ENCODE measurements around the gene RACGAP1. TPM values are rescaled to one million over a fixed set of nuclear protein-coding genes. Genes with fewer than 3 reads are reported as not detected.

The RACGAP1 gene
- total RNA-seq, 4 donors from 2014 or later, result 4.0 to 7.2 (median 6.2) TPM

- no peaks in the 10 kb centered on the region for H3K36me3 ChIP-seq
- intact Hi-C loops (cut with DNase I), result no loop called here
- peaks cover 7% of the 10 kb centered on the region in 2 donors for H3K4me1 ChIP-seq
- DNase-seq, result no peak
- H3K27ac ChIP-seq, result no peak overlapping the region
- 91 to 92% methylated on average over 2 of the region's 2 CpGs for WGBS, 2 donors
- H3K4me3 ChIP-seq (replicated peaks in 1 of 3), result no peak overlapping the region
- no peaks in the 10 kb centered on the region for H3K9me3 ChIP-seq
- no peak for TF ChIP-seq POLR2A (IDR thresholded peaks at IDR 0.05)
- no peak for TF ChIP-seq CTCF (IDR thresholded peaks at IDR 0.05)
- no peaks in the 10 kb centered on the region for H3K27me3 ChIP-seq
Observed at GRCh38 chr12:50013361-50014147, 11.7 kb downstream of the RACGAP1 start.

DNA sequence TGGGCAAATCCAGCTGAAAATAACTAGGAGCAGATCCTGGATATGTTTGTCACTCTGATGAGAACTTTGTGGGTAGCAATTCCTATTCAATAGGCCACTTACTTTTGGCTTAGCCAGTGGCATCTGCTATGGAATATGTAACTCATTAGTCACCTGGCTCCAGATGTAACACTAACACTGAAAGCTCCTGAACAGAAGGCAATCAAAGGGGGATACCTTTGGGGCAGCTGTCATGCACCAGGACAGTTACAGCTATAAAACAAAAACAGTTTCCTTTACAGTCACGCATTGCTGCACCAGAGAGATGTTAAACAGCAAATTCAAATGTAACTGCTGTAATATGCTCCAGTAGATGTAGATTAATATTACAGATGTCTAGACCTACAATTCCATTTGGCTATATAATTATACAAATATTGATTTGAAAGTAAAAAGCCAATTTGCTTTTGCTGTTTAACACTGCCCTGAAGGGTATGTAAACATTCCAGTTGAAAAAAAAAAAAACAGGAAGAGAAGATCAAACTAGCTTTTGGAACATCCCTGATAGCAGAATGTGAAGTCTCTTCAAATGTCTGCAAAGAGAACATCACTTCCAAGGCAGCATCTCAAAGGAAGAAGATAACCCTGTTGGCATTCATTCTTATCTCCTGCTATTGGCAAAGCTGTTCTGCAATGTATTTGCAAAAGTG lies 18.4 kb downstream of the RACGAP1 start:
- 91 to 96% methylated on average over 1 of the region's 1 CpG for WGBS, 2 donors
- intact Hi-C loops (cut with DNase I), result no loop called here
- Histone ChIP-seq H3K9me3 (no peaks in the 10 kb centered on the region), H3K4me1 (peaks cover 0 to 3% of the 10 kb centered on the region in 2 donors), H3K36me3 (no peaks in the 10 kb centered on the region), H3K4me3 (replicated peaks in 1 of 3) (no peak overlapping the region), H3K27me3 (no peaks in the 10 kb centered on the region), H3K27ac (no peak overlapping the region)
- no peak for DNase-seq
- no peak for TF ChIP-seq POLR2A (IDR thresholded peaks at IDR 0.05)
- no peak for TF ChIP-seq CTCF (IDR thresholded peaks at IDR 0.05)

DNA sequence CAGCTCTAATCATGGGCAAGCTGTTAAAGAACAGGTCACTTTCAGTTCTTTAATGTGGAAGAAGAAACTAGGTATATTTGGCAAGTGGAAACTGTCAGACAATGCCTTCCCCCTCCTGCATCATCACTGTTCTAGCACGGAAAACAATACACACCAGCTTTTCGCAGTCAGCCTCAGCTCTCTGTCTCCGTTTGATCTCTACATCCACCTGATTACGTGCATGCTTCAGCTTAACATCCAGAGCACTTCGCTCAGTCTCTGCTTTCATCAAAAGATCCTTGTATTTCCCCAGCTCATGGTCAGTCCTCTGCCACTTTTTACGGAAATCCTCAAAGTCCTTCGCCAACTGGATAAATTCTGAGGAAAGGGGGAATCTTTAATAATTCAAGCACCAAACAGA lies 19.0 kb downstream of the RACGAP1 start:
- DNase-seq, result no peak
- peaks cover 0 to 3% of the 10 kb centered on the region in 2 donors for H3K4me1 ChIP-seq
- intact Hi-C loops (cut with DNase I), result no loop called here
- no peak overlapping the region for H3K4me3 ChIP-seq (replicated peaks in 1 of 3)
- H3K9me3 ChIP-seq, result no peaks in the 10 kb centered on the region
- 95 to 96% methylated on average over 7 of the region's 7 CpGs for WGBS, 2 donors
- H3K36me3 ChIP-seq, result no peaks in the 10 kb centered on the region
- no peak overlapping the region for H3K27ac ChIP-seq
- TF ChIP-seq POLR2A (IDR thresholded peaks at IDR 0.05) (no peak), CTCF (IDR thresholded peaks at IDR 0.05) (no peak)
- H3K27me3 ChIP-seq, result no peaks in the 10 kb centered on the region

DNA sequence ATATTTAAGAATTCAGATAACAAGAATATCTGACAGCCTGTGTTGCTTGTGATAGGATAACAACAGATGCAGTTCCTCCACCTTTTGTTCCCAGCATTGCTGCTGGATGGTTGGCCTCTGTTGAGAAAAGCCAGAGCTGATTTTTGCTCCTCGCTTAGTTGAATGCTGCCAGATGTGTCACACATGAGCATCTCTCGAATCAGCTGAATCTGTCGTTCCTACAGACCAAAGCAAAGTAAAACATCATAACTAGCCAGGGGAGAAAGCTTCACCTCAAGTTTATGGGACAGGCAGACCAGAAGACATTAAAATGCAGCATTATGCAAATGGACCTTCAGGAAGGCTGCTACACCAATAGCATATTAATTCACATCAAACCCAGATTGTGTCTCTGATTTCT lies 20.1 kb downstream of the RACGAP1 start:
- Histone ChIP-seq H3K4me3 (replicated peaks in 1 of 3) (no peak overlapping the region), H3K9me3 (no peaks in the 10 kb centered on the region), H3K27me3 (no peaks in the 10 kb centered on the region), H3K36me3 (no peaks in the 10 kb centered on the region), H3K4me1 (peaks cover 0 to 3% of the 10 kb centered on the region in 2 donors), H3K27ac (no peak overlapping the region)
- no peak for TF ChIP-seq CTCF (IDR thresholded peaks at IDR 0.05)
- no peak for TF ChIP-seq POLR2A (IDR thresholded peaks at IDR 0.05)
- WGBS, 2 donors, result 92 to 93% methylated on average over 3 of the region's 3 CpGs
- DNase-seq, result no peak
- intact Hi-C loops (cut with DNase I), result no loop called here

GRCh38 chr12:50004696-50005095 lies 20.6 kb downstream of the RACGAP1 start:
- peaks cover 0 to 3% of the 10 kb centered on the region in 2 donors for H3K4me1 ChIP-seq
- no peaks in the 10 kb centered on the region for H3K9me3 ChIP-seq
- no peak overlapping the region for H3K4me3 ChIP-seq (replicated peaks in 1 of 3)
- DNase-seq, result no peak
- TF ChIP-seq CTCF (IDR thresholded peaks at IDR 0.05) (no peak), POLR2A (IDR thresholded peaks at IDR 0.05) (no peak)
- H3K27me3 ChIP-seq, result no peaks in the 10 kb centered on the region
- intact Hi-C loops (cut with DNase I), result no loop called here
- no peaks in the 10 kb centered on the region for H3K36me3 ChIP-seq
- peak overlapping the region in 1 of 3 donors; percentile 30 for H3K27ac ChIP-seq
